ENCODE measurements around the gene CAMKMT. TPM values are rescaled to one million over a fixed set of nuclear protein-coding genes. Genes with fewer than 3 reads are reported as not detected.

The CAMKMT gene
- total RNA-seq, 4 donors from 2014 or later: 2.6 to 9.5 (median 5.2) TPM

GRCh38 chr2:44751754-44752479 is 390.2 kb downstream of the CAMKMT start:
- DNase-seq: no peak
- Histone ChIP-seq H3K4me3 (no peak overlapping the region), H3K27ac (no peak overlapping the region), H3K4me1 (no peaks in the 10 kb centered on the region), H3K27me3 (no peaks in the 10 kb centered on the region), H3K9me3 (no peaks in the 10 kb centered on the region), H3K36me3 (no peaks in the 10 kb centered on the region)
- intact Hi-C loops (cut with DNase I; ENCODE audit: low total_unique reads): no loop called here
- in situ Hi-C loops (cut with MboI; ENCODE audit: low sequenced_read_pairs in 4 of 4): no loop called here
- ATAC-seq: no peak
- TF ChIP-seq, protein P1, sequence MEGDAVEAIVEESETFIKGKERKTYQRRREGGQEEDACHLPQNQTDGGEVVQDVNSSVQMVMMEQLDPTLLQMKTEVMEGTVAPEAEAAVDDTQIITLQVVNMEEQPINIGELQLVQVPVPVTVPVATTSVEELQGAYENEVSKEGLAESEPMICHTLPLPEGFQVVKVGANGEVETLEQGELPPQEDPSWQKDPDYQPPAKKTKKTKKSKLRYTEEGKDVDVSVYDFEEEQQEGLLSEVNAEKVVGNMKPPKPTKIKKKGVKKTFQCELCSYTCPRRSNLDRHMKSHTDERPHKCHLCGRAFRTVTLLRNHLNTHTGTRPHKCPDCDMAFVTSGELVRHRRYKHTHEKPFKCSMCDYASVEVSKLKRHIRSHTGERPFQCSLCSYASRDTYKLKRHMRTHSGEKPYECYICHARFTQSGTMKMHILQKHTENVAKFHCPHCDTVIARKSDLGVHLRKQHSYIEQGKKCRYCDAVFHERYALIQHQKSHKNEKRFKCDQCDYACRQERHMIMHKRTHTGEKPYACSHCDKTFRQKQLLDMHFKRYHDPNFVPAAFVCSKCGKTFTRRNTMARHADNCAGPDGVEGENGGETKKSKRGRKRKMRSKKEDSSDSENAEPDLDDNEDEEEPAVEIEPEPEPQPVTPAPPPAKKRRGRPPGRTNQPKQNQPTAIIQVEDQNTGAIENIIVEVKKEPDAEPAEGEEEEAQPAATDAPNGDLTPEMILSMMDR (IDR thresholded peaks at IDR 0.05 in 4 of 5, conservative IDR thresholded peaks at IDR 0.05 in 1 of 5): no peak
- TF ChIP-seq POLR2A (IDR thresholded peaks at IDR 0.05): no peak

- Histone ChIP-seq H3K36me3 (no peaks in the 10 kb centered on the region), H3K27me3 (no peaks in the 10 kb centered on the region), H3K4me3 (no peak overlapping the region), H3K27ac (no peak overlapping the region), H3K9me3 (no peaks in the 10 kb centered on the region), H3K4me1 (no peaks in the 10 kb centered on the region)
- in situ Hi-C loops (cut with MboI; ENCODE audit: low sequenced_read_pairs in 4 of 4): no loop called here
- TF ChIP-seq, protein P1 (IDR thresholded peaks at IDR 0.05 in 4 of 5, conservative IDR thresholded peaks at IDR 0.05 in 1 of 5): no peak
- DNase-seq (no peak), ATAC-seq (no peak)
- intact Hi-C loops (cut with DNase I; ENCODE audit: low total_unique reads): no loop called here
Observed at GRCh38 chr2:44752761-44753160, 391.0 kb downstream of the CAMKMT start.

GRCh38 chr2:44753552-44754285 is 392.0 kb downstream of the CAMKMT start:
- in situ Hi-C loops (cut with MboI; ENCODE audit: low sequenced_read_pairs in 4 of 4) (no loop called here), intact Hi-C loops (cut with DNase I; ENCODE audit: low total_unique reads) (no loop called here)
- Histone ChIP-seq H3K4me3 (no peak overlapping the region), H3K27me3 (no peaks in the 10 kb centered on the region), H3K9me3 (no peaks in the 10 kb centered on the region), H3K36me3 (no peaks in the 10 kb centered on the region), H3K27ac (no peak overlapping the region), H3K4me1 (no peaks in the 10 kb centered on the region)
- TF ChIP-seq POLR2A (IDR thresholded peaks at IDR 0.05): no peak
- TF ChIP-seq, protein P1 (IDR thresholded peaks at IDR 0.05 in 4 of 5, conservative IDR thresholded peaks at IDR 0.05 in 1 of 5): no peak
- DNase-seq (no peak), ATAC-seq (peak in 1 of 2 donors; percentile 21)

DNA sequence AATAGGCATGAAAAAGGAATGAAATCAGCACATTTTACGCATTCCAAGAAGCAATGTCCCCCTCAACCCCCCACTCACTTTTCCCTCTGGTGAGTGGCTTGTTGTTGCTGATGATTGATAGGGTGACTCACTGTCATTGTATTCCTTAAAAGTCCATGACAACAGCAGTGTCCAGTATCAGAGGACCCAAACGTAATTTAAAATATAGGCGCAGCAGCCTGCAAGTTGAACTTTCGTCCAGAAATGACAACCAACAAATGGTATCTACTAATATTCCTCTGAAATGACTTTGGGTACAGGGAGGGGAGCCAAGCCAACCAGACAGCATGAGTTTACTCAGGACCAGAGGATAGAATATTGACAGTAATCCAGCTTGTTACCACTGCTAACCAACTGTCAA is 396.8 kb downstream of the CAMKMT start:
- H3K4me1 ChIP-seq: no peaks in the 10 kb centered on the region
- in situ Hi-C loops (cut with MboI; ENCODE audit: low sequenced_read_pairs in 4 of 4) (no loop called here), intact Hi-C loops (cut with DNase I; ENCODE audit: low total_unique reads) (no loop called here)
- no peak overlapping the region for H3K27ac ChIP-seq
- H3K36me3 ChIP-seq: no peaks in the 10 kb centered on the region
- no peaks in the 10 kb centered on the region for H3K9me3 ChIP-seq
- TF ChIP-seq, protein P1 (IDR thresholded peaks at IDR 0.05 in 4 of 5, conservative IDR thresholded peaks at IDR 0.05 in 1 of 5): no peak
- no peak for TF ChIP-seq POLR2A (IDR thresholded peaks at IDR 0.05)
- no peak for DNase-seq
- H3K27me3 ChIP-seq: no peaks in the 10 kb centered on the region
- no peak for ATAC-seq
- H3K4me3 ChIP-seq: no peak overlapping the region

All from gastrocnemius medialis (tissue), 4 donors.